GM21526 (cell line): ENCODE results near the gene FKBP1B.
"Not testable (repeated sequence)": the region's sequence is repeated elsewhere in the genome, so short reads cannot be mapped to it uniquely, and the experiment has no call there.

Source experiments
- ATAC-seq: cut with Tn5 transposase; IDR thresholded peaks from one replicate; pipeline ENCODE4 v1.9.1; 2021; ENCODE audit warnings: moderate library complexity; ENCODE audit not compliant: unreplicated experiment, low FRiP score

The FKBP1B gene

GRCh38 chr2:24095171-24095677, 45.7 kb downstream of the FKBP1B start:
- ATAC-seq = not testable (repeated sequence)

DNA sequence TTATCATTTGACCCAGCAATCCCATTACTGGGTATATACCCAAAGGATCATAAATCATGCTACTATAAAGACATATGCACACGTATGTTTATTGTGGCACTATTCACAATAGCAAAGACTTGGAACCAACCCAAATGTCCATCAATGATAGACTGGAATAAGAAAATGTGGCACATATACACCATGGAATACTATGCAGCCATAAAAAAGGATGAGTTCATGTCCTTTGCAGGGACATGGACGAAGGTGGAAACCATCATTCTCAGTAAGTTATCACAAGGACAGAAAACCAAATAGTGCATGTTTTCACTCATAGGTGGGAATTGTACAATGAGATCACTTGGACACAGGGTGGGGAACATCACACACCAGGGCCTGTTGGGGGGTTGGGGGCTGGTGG, 51.2 kb downstream of the FKBP1B start:
- ATAC-seq = not testable (repeated sequence)

DNA sequence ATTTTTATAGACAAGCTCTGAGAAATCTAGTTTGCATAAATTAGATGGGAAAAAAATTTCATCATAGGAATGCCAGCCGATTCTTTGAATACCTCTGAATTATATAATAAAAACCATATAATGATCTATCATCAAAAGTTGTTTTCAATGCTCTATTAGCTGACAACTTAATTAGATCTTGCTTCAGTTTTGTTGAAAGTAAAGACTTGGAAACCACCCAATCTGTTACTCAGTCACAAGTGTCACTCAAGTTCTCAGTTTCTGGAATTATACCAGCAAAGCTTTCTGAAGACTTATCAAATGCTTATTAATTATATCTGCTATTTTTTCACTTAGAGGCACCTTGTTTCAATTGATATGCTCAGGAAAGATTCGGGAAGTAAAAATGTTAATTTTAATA, 52.5 kb downstream of the FKBP1B start:
- no peak for ATAC-seq

GRCh38 chr2:24102677-24103076, 53.1 kb downstream of the FKBP1B start:
- no peak for ATAC-seq

GRCh38 chr2:24104110-24104650, 54.6 kb downstream of the FKBP1B start:
- ATAC-seq = no peak

DNA sequence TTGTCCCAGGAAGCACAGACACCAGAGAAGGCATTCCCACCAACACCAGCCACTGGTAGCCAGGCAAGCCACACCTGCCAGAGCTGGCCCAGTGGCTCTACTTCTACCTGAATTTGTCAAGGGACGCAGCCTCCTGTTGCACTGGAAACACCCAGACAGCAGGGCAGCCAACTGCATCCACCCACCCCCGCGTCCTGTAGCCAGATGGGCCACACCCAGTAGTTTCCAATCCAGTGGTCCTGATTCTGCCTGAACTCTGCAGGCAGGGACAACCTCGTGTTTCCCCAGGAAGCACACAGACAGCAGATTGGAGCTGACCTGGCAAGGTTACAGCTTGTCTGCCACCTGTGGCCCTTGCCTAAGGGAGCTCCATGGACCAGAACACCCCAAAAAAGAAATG, 55.4 kb downstream of the FKBP1B start:
- no peak for ATAC-seq

DNA sequence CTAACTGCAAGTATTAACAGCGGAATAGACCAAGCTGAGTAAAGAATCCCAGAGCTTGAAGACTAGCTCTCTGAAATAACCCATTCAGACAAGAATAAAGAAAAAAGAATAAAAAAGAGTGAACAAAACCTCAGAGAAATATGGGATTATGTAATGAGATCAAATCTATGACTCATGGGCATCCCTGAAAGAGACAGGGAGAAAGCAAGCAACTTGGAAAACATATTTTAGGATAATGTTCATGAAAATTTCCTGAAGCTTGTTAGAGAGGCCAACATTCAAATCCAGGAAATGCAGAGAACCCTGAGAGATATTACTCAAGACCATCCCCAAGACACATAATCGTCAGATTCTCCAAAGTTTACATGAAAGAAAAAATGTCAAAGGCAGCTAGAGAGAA, 56.3 kb downstream of the FKBP1B start:
- no peak for ATAC-seq

DNA sequence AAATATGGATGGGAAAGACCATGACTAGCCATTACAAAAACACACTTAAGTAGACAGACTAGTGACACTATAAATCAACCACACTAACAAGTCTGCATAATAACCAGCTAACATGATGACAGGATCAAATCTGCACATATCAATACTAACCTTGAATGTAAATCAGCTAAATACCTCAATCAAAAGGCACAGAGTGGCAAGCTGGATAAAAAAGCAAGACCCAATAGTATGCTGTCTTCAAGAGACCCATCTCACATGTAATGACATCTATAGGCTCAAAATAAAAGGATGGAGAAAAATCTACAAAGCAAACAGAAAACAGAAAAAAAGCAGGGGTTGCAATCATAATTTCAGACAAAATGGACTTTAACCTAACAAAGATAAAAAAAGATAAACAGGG, 57.2 kb downstream of the FKBP1B start:
- ATAC-seq = no peak

DNA sequence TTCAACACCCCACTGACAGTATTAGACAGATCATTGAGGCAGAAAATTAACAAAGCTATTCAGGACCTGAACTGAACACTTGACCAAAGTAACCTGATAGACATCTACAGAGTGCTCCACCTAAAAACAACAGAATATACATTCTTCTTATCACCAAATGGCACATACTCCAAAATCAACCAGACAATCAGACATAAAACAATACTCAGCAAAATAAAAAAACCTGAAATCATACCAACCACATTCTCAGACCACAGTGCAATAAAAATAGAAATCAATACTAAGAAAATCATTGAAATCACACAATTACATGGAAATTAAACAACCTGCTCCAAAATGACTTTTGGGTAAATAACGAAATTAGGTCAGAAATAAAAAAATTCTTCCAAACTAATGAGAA, 57.8 kb downstream of the FKBP1B start:
- ATAC-seq = no peak

DNA sequence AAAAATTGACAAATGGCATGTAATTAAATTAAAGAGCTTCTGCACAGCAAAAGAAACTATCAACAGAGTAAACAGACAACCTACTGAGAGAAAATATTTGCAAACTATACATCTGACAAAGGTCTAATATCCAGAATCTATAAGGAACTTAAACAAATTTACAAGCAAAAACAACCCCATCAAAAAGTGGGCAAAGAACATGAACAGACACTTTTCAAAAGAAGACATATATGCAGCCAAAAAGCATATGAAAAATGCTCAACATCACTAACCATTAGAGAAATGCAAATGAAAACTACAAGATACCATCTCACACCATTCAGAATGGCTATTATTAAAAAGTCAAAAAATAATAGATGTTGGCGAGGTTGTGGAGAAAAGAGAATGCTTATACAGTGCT, 59.9 kb downstream of the FKBP1B start:
- ATAC-seq = not testable (repeated sequence)

DNA sequence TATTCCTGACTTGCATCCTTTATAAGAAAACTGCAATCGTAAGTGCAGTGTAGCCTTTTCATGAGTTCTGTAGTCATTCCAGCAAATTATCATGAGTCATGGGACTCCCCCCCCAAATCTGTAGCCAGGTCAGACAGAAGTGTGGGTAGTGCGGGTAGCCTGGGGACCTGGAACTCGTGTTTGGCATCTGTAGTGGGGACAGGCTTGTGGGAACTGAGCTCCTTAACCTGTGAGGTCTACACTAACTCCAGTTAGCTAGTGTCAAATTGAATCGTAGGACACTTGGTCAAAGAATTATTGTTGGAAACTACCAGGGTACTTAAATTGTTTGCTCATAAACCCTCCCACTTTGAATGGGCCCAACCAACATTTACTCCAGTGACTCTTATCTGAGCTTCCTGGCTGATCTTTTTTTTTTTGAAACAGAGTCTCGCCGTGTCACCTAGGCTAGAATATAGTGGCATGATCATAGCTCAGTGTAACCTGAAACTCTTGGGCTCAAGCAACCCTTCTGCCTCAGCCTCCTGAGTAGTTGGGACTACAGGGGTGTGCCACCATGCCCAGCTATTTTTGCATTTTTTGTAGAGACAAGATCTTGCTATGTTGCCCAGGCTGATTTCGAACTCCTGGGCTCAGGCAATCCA, 61.2 kb downstream of the FKBP1B start:
- no peak for ATAC-seq

GRCh38 chr2:24111407-24111901, 61.9 kb downstream of the FKBP1B start:
- ATAC-seq = no peak
